Measurements from ENCODE around the gene TEKT2.

TEKT2 gene
- 0 to 0.11 (median 0) reads per million in 3 experiments for total RNA-seq

- DNase-seq = no peak
Measured at GRCh38 chr1:36083635-36084496, at the start of gene TEKT2. TSS of gene TEKT2 (plus strand) at chr1:36084094. CDS start at chr1:36084922, 828 bp downstream.

- DNase-seq = no peak
Measured at GRCh38 chr1:36034692-36035091, 49.2 kb upstream of the TEKT2 start.

GRCh38 chr1:36035154-36035553 lies 48.7 kb upstream of the TEKT2 start:
- DNase-seq = no peak

- DNase-seq = no peak
Measured at GRCh38 chr1:36040238-36040637, 43.7 kb upstream of the TEKT2 start.

GRCh38 chr1:36051821-36052220 lies 32.1 kb upstream of the TEKT2 start:
- no peak for DNase-seq

- DNase-seq = no peak
Measured at GRCh38 chr1:36053978-36054377, 29.9 kb upstream of the TEKT2 start.

GRCh38 chr1:36055706-36056105 lies 28.2 kb upstream of the TEKT2 start:
- no peak for DNase-seq

GRCh38 chr1:36062315-36062714 lies 21.6 kb upstream of the TEKT2 start:
- no peak for DNase-seq

- DNase-seq = no peak
Measured at GRCh38 chr1:36067871-36068270, 16.0 kb upstream of the TEKT2 start.

- no peak for DNase-seq
Measured at GRCh38 chr1:36068866-36069265, 15.0 kb upstream of the TEKT2 start.

GRCh38 chr1:36070349-36070748 lies 13.5 kb upstream of the TEKT2 start:
- no peak for DNase-seq

GRCh38 chr1:36076979-36077573 lies 6.8 kb upstream of the TEKT2 start:
- DNase-seq = no peak

- DNase-seq = no peak
Measured at GRCh38 chr1:36080236-36080635, 3.7 kb upstream of the TEKT2 start.

- no peak for DNase-seq
Measured at GRCh38 chr1:36080801-36081200, 3.1 kb upstream of the TEKT2 start.

- DNase-seq = no peak
Measured at GRCh38 chr1:36081926-36082485, 1.9 kb upstream of the TEKT2 start.

GRCh38 chr1:36083219-36083618 lies 675 bp upstream of the TEKT2 start:
- no peak for DNase-seq

GRCh38 chr1:36084497-36085115 lies 712 bp downstream of the TEKT2 start:
- no peak for DNase-seq

GRCh38 chr1:36085126-36085525 lies 1.2 kb downstream of the TEKT2 start:
- DNase-seq = no peak

GRCh38 chr1:36085686-36086526 lies 2.0 kb downstream of the TEKT2 start:
- DNase-seq = no peak

- DNase-seq = no peak
Measured at GRCh38 chr1:36086529-36087232, 2.8 kb downstream of the TEKT2 start.

- DNase-seq = no peak
Measured at GRCh38 chr1:36087233-36088123, 3.6 kb downstream of the TEKT2 start.
